DOHH2 (cell line): Measurements from ENCODE around the gene UBE2QL1.

Experiments used
- H3F3A ChIP-seq: fragments of 200-600 bp; sonication (generic), shearing (Covaris generic); 2 replicates; pipeline ENCODE4 v1.6.0; 2016; ENCODE audit warnings: antibody characterized with exemption, mild to moderate bottlenecking; ENCODE audit not compliant: control insufficient read depth, insufficient read depth
- H3K27ac ChIP-seq: fragments of 200-600 bp; sonication (generic); 2 replicates; pipeline ENCODE4 v1.5.1; 2014; ENCODE audit warnings: low read depth, mild to moderate bottlenecking, low read length, moderate library complexity
- H3K27me3 ChIP-seq: fragments of 200-600 bp; sonication (generic); 2 replicates; pipeline ENCODE4 v1.6.1; 2014; ENCODE audit warnings: mild to moderate bottlenecking, low read length, mixed read lengths; ENCODE audit not compliant: control insufficient read depth
- H3K36me3 ChIP-seq: fragments of 200-600 bp; sonication (generic); 2 replicates; pipeline ENCODE4 v1.6.1; 2014; ENCODE audit warnings: mild to moderate bottlenecking, low read length, moderate library complexity, mixed read lengths; ENCODE audit not compliant: control insufficient read depth
- H3K4me1 ChIP-seq: fragments of 200-600 bp; sonication (generic); 2 replicates; pipeline ENCODE4 v1.6.1; 2014; ENCODE audit warnings: mild to moderate bottlenecking, low read length, mixed read lengths; ENCODE audit not compliant: control insufficient read depth
- H3K4me2 ChIP-seq: fragments of 200-600 bp; sonication (generic); 2 replicates; pipeline ENCODE4 v1.6.0; 2014; ENCODE audit warnings: mild to moderate bottlenecking, low read length, moderate library complexity
- H3K4me3 ChIP-seq: fragments of 200-600 bp; sonication (generic); 2 replicates; pipeline ENCODE4 v1.5.1; 2014; ENCODE audit warnings: mild to moderate bottlenecking, low read length, mixed read lengths
- H3K79me2 ChIP-seq: fragments of 200-600 bp; sonication (generic); 2 replicates; pipeline ENCODE4 v1.6.1; 2014; ENCODE audit warnings: mild to moderate bottlenecking, low read length, mixed read lengths; ENCODE audit not compliant: control insufficient read depth
- H3K9me2 ChIP-seq: fragments of 200-600 bp; sonication (generic); replicated peaks from 2 replicates; pipeline ENCODE4 v1.6.1; 2014; ENCODE audit warnings: mild to moderate bottlenecking, low read length, mixed read lengths; ENCODE audit not compliant: control insufficient read depth
- H3K9me3 ChIP-seq: fragments of 200-600 bp; sonication (generic); 2 replicates; pipeline ENCODE4 v1.6.1; 2014; ENCODE audit warnings: antibody characterized with exemption, low read length, mixed read lengths; ENCODE audit not compliant: control insufficient read depth, insufficient read depth
- H4K20me1 ChIP-seq: fragments of 200-600 bp; sonication (generic); 2 replicates; pipeline ENCODE4 v1.6.0; 2014; ENCODE audit warnings: low read depth, mild to moderate bottlenecking, antibody characterized with exemption, low read length, moderate library complexity; ENCODE audit not compliant: control insufficient read depth, insufficient read depth
- CTCF ChIP-seq: fragments of 200-600 bp; sonication (generic); IDR thresholded peaks from one replicate; pipeline ENCODE4 v1.5.1; 2014; ENCODE audit warnings: antibody characterized with exemption, mild to moderate bottlenecking, low read depth, low read length; ENCODE audit not compliant: poor library complexity, severe bottlenecking
- EZH2phosphoT487 ChIP-seq: fragments of 200-600 bp; sonication (generic); IDR thresholded peaks from 2 replicates; pipeline ENCODE4 v1.6.1; 2017; ENCODE audit warnings: borderline replicate concordance, mild to moderate bottlenecking, antibody characterized with exemption, low read length, moderate library complexity, mixed read lengths

UBE2QL1 gene

GRCh38 chr5:6446042-6446441 is 2.6 kb upstream of the UBE2QL1 start:
- no peak overlapping the region for H3K27ac ChIP-seq
- peaks cover 6% of the 10 kb centered on the region; the same call in 1 of the 2 replicates for H3K27me3 ChIP-seq
- H3K9me3 ChIP-seq: peaks cover 11% of the 10 kb centered on the region
- H3K9me2 ChIP-seq: no peaks in the 10 kb centered on the region
- no peak for TF ChIP-seq CTCF
- no peak for TF ChIP-seq EZH2phosphoT487
- no peaks in the 10 kb centered on the region for H3K79me2 ChIP-seq
- H3K4me1 ChIP-seq: no peaks in the 10 kb centered on the region
- H3F3A ChIP-seq: no peaks in the 10 kb centered on the region
- H3K4me3 ChIP-seq: no peak overlapping the region
- H3K4me2 ChIP-seq: no peak overlapping the region
- H3K36me3 ChIP-seq: no peaks in the 10 kb centered on the region
- H4K20me1 ChIP-seq: no peaks in the 10 kb centered on the region

DNA sequence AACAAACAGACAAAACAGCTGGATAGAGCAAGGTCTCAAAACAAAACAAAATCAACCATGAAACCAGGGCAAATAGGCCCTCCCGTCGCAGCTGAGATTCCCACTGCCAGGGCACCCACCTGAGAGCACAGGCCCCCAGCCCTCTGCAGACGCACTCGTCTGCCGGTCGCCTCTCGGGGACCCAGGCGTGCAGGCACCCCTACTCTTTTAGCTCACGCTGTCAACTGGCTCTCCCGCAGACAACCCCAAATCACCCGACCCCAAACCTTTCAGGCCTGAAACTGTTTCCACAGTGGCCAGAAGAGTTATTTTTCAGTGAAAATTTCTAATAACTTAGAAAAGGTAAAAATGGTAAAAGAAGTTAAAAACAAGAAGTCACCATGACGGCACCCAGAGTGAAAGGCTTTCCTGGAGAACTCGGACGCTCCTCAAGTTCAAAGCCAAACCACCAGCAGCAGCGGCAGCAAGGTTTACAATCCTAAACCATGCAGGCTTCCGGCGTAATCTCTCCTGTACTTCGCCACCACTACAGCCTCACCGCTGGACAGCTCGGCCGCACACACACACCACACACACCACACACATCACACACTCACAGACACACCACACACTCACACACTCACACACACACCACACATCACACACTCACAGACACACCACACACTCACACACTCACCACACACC is 1.9 kb upstream of the UBE2QL1 start:
- no peaks in the 10 kb centered on the region for H3K4me1 ChIP-seq
- no peaks in the 10 kb centered on the region for H3K79me2 ChIP-seq
- no peak overlapping the region for H3K4me2 ChIP-seq
- no peaks in the 10 kb centered on the region for H4K20me1 ChIP-seq
- no peaks in the 10 kb centered on the region for H3K9me2 ChIP-seq
- peaks cover 11% of the 10 kb centered on the region for H3K27me3 ChIP-seq
- H3F3A ChIP-seq: no peaks in the 10 kb centered on the region
- no peak overlapping the region for H3K27ac ChIP-seq
- peaks cover 11% of the 10 kb centered on the region for H3K9me3 ChIP-seq
- TF ChIP-seq EZH2phosphoT487 (no peak), CTCF (no peak)
- no peak overlapping the region for H3K4me3 ChIP-seq
- H3K36me3 ChIP-seq: no peaks in the 10 kb centered on the region

- no peaks in the 10 kb centered on the region for H3K79me2 ChIP-seq
- H3K9me3 ChIP-seq: peaks cover 11% of the 10 kb centered on the region
- H4K20me1 ChIP-seq: no peaks in the 10 kb centered on the region
- H3K4me3 ChIP-seq: no peak overlapping the region
- H3K4me2 ChIP-seq: no peak overlapping the region
- H3K9me2 ChIP-seq: no peaks in the 10 kb centered on the region
- no peaks in the 10 kb centered on the region for H3K4me1 ChIP-seq
- H3K27ac ChIP-seq: no peak overlapping the region
- no peak for TF ChIP-seq EZH2phosphoT487
- H3K36me3 ChIP-seq: no peaks in the 10 kb centered on the region
- H3K27me3 ChIP-seq: peaks cover 13% of the 10 kb centered on the region
- no peaks in the 10 kb centered on the region for H3F3A ChIP-seq
Observed at GRCh38 chr5:6447384-6448140, 1.1 kb upstream of the UBE2QL1 start.

DNA sequence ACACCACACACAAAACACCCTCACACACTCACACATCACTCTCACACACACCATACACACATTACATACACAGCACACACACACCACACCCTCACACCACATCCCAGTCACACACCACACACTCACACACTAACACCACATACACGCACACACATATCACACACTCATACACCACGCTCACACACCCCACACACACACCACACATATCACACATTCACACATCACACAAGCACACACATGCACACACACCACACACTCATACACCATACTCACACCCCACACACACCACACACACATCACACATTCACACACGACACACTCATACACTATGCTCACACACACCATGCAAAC is 543 bp upstream of the UBE2QL1 start:
- Histone ChIP-seq H3K4me3 (no peak overlapping the region), H3K4me2 (no peak overlapping the region)

More for the DNA sequence above, 543 bp upstream of the UBE2QL1 start:
- Histone ChIP-seq H3K36me3 (no peaks in the 10 kb centered on the region), H3K9me3 (peaks cover 11% of the 10 kb centered on the region), H3K27me3 (peaks cover 15% of the 10 kb centered on the region), H3K79me2 (no peaks in the 10 kb centered on the region), H4K20me1 (no peaks in the 10 kb centered on the region), H3K9me2 (no peaks in the 10 kb centered on the region), H3F3A (no peaks in the 10 kb centered on the region), H3K4me1 (no peaks in the 10 kb centered on the region), H3K27ac (no peak overlapping the region)
- no peak for TF ChIP-seq EZH2phosphoT487
- TF ChIP-seq CTCF: no peak
